OCI-LY1 (cell line): ENCODE measurements around the gene PTPDC1.

ENCODE experiments used
- H2AFZ ChIP-seq: fragments of 200-600 bp; sonication (generic), shearing (Covaris generic); 2 replicates; pipeline ENCODE4 v1.6.0; 2014; ENCODE audit warnings: antibody characterized with exemption, mild to moderate bottlenecking, low read length
- H3F3A ChIP-seq: fragments of 200-600 bp; sonication (generic), shearing (Covaris generic); 2 replicates; pipeline ENCODE4 v1.6.0; 2014; ENCODE audit warnings: mild to moderate bottlenecking, antibody characterized with exemption, low read length, moderate library complexity; ENCODE audit not compliant: insufficient read depth
- H3K27ac ChIP-seq: fragments of 200-600 bp; sonication (generic); 2 replicates; pipeline ENCODE4 v1.5.1; 2014; ENCODE audit warnings: low read length, mixed run types, mild to moderate bottlenecking, low read depth; ENCODE audit not compliant: poor library complexity, severe bottlenecking
- H3K27me3 ChIP-seq: fragments of 200-600 bp; sonication (generic); 2 replicates; pipeline ENCODE4 v1.6.0; 2014; ENCODE audit warnings: antibody characterized with exemption, mild to moderate bottlenecking, low read length, moderate library complexity; ENCODE audit not compliant: insufficient read depth
- H3K36me3 ChIP-seq: fragments of 200-600 bp; sonication (generic); 2 replicates; pipeline ENCODE4 v1.6.1; 2014; ENCODE audit warnings: mild to moderate bottlenecking, antibody characterized with exemption, low read length, moderate library complexity, mixed read lengths; ENCODE audit not compliant: insufficient read depth
- H3K4me1 ChIP-seq: fragments of 200-600 bp; sonication (generic); 2 replicates; pipeline ENCODE4 v1.5.1; 2014; ENCODE audit warnings: mild to moderate bottlenecking, low read length, moderate library complexity; ENCODE audit not compliant: insufficient read depth, severe bottlenecking
- H3K4me2 ChIP-seq: fragments of 200-600 bp; sonication (generic), shearing (Covaris generic); 2 replicates; pipeline ENCODE4 v1.6.1; 2014; ENCODE audit warnings: low read length
- H3K4me3 ChIP-seq: fragments of 200-600 bp; sonication (generic); 2 replicates; pipeline ENCODE4 v1.5.1; 2014; ENCODE audit warnings: low read length, low read depth, mild to moderate bottlenecking, mixed read lengths; ENCODE audit not compliant: poor library complexity, severe bottlenecking
- H3K79me2 ChIP-seq: fragments of 200-600 bp; shearing (Covaris generic); 2 replicates; pipeline ENCODE4 v1.6.1; 2016; ENCODE audit warnings: mixed run types, low read length, mixed read lengths; ENCODE audit not compliant: insufficient read depth
- H3K9ac ChIP-seq: fragments of 200-600 bp; sonication (generic), shearing (Covaris generic); 2 replicates; pipeline ENCODE4 v1.6.1; 2014; ENCODE audit warnings: mild to moderate bottlenecking, low read length, mixed read lengths
- H3K9me2 ChIP-seq: fragments of 200-600 bp; sonication (generic), shearing (Covaris generic); 2 replicates; pipeline ENCODE4 v1.6.1; 2014; ENCODE audit warnings: low read depth, mild to moderate bottlenecking, low read length, mixed read lengths
- H3K9me3 ChIP-seq: fragments of 200-600 bp; shearing (Covaris generic); 2 replicates; pipeline ENCODE4 v1.6.1; 2014; ENCODE audit warnings: low read length, mixed read lengths
- H4K20me1 ChIP-seq: fragments of 200-600 bp; sonication (generic), shearing (Covaris generic); 2 replicates; pipeline ENCODE4 v1.6.0; 2016; ENCODE audit warnings: mild to moderate bottlenecking, low read length; ENCODE audit not compliant: insufficient read depth
- EZH2 ChIP-seq: fragments of 200-600 bp; sonication (generic), shearing (Covaris generic); IDR thresholded peaks from 2 replicates; pipeline ENCODE4 v1.8.0; 2017; ENCODE audit warnings: borderline replicate concordance, mixed run types, mild to moderate bottlenecking, antibody characterized with exemption, low read length, moderate library complexity, mixed read lengths
- TF ChIP-seq, protein P1 (sequence below): fragments of 200-600 bp; sonication (generic), shearing (Covaris generic); IDR thresholded peaks from 2 replicates; pipeline ENCODE4 v1.5.1; 2017; ENCODE audit warnings: mild to moderate bottlenecking, antibody characterized with exemption, low read length, moderate library complexity, mixed read lengths

PTPDC1 gene

DNA sequence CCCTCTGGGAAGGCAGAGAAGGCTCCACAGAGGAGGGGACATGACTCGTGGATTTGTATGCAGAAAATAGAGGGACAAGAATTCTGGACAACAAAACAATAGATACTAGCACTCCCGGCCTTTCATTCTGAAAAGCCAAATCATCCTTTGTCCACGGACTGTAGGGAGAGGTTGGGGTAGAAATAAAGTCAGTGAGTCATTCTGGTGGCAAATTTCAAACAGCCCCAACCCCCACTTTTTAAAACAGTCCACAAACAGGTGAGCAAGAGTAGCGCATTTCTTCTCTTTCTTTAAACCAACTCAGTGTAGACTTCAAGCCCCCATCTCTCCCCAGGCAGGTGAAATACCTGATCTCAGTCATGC, 56.1 kb downstream of the PTPDC1 start:
- Histone ChIP-seq H3K4me3 (no peak overlapping the region), H3K27me3 (no peaks in the 10 kb centered on the region), H3K4me2 (no peak overlapping the region), H3K9me2 (no peaks in the 10 kb centered on the region), H3F3A (no peaks in the 10 kb centered on the region), H2AFZ (no peak overlapping the region), H3K4me1 (no peaks in the 10 kb centered on the region), H3K36me3 (no peaks in the 10 kb centered on the region), H3K9me3 (no peaks in the 10 kb centered on the region), H3K27ac (no peak overlapping the region), H3K79me2 (no peaks in the 10 kb centered on the region), H4K20me1 (no peaks in the 10 kb centered on the region), H3K9ac (no peak overlapping the region)
- TF ChIP-seq, protein P1, sequence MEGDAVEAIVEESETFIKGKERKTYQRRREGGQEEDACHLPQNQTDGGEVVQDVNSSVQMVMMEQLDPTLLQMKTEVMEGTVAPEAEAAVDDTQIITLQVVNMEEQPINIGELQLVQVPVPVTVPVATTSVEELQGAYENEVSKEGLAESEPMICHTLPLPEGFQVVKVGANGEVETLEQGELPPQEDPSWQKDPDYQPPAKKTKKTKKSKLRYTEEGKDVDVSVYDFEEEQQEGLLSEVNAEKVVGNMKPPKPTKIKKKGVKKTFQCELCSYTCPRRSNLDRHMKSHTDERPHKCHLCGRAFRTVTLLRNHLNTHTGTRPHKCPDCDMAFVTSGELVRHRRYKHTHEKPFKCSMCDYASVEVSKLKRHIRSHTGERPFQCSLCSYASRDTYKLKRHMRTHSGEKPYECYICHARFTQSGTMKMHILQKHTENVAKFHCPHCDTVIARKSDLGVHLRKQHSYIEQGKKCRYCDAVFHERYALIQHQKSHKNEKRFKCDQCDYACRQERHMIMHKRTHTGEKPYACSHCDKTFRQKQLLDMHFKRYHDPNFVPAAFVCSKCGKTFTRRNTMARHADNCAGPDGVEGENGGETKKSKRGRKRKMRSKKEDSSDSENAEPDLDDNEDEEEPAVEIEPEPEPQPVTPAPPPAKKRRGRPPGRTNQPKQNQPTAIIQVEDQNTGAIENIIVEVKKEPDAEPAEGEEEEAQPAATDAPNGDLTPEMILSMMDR = no peak

DNA sequence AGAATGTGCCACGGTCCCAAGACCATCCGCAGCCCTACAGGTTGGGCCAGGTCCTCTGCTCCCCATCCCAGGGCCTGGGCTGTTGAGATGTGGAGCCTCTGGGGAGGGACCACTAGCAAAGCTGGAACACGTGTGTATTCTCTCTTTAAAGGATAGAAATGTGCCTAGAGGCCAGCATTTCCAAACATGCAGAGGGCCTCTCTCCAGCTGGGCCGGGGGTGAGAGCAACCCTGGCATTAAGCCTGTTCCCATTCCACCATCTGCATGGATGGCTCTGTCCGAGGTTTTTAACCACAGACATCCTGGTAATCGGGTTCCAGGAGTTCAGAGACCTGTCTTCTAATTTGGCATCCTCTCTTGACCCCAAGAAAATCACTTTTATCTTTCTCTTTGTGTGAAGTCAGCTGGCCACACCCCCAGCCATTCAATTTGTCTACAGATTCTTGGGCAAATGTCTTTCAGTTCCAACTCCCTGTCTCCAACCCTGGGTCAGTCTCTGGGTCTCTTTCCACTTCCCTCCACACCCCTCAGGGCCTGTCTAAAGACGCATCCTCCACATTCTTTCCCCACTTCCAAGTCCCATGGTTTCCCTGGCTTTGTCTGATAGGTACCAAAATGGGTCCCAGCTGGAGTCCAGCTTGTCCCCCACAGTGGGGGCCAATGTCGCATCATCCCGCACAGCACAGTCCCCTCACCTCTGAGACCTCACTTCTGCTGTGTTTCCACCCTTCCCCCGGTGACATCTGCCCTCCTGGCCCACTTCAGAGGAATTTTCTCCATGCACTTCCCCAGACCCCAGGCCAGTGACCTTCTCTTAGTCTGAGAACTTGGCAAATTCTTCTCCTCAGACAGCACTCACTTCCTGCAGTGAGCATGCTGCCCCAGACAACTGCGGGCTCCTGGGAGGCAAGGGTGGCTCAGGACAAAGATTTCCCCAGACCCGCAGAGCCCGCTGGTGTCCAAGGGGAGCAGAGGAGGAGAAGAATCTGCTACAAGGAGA, 56.8 kb downstream of the PTPDC1 start:
- Histone ChIP-seq H3K36me3 (no peaks in the 10 kb centered on the region), H3K27ac (no peak overlapping the region), H3K79me2 (no peaks in the 10 kb centered on the region), H3K27me3 (no peaks in the 10 kb centered on the region), H3K4me3 (no peak overlapping the region), H3K9ac (no peak overlapping the region), H3K4me2 (no peak overlapping the region), H3F3A (no peaks in the 10 kb centered on the region), H3K9me2 (no peaks in the 10 kb centered on the region), H3K4me1 (no peaks in the 10 kb centered on the region), H2AFZ (no peak overlapping the region), H3K9me3 (no peaks in the 10 kb centered on the region), H4K20me1 (no peaks in the 10 kb centered on the region)
- no peak for TF ChIP-seq EZH2
- TF ChIP-seq, protein P1 = no peak

DNA sequence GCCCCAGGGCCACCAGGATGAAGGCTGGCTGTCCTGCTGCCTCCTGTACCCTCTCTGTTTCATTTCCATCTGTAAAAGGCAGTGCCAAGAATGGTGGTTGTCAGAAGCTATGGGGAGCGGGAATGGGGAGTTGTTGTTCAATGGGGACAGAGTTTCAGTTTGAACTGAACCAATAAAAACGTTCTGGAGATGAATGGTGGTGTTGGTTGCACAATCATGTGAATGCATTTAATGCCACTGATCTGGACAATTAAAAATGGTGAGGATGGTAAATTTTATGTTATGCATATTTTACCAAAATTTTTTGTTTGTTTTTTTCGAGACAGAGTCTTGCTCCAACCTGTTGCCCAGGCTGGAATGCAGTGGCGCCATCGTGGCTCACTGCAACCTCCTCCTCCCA, 58.1 kb downstream of the PTPDC1 start:
- H4K20me1 ChIP-seq = no peaks in the 10 kb centered on the region
- no peaks in the 10 kb centered on the region for H3K27me3 ChIP-seq
- no peak overlapping the region for H3K4me2 ChIP-seq
- no peak overlapping the region for H3K27ac ChIP-seq
- H3K4me1 ChIP-seq = no peaks in the 10 kb centered on the region
- no peak overlapping the region for H3K4me3 ChIP-seq
- TF ChIP-seq EZH2 = no peak
- TF ChIP-seq, protein P1 = no peak
- H2AFZ ChIP-seq = no peak overlapping the region
- no peak overlapping the region for H3K9ac ChIP-seq
- no peaks in the 10 kb centered on the region for H3K79me2 ChIP-seq
- no peaks in the 10 kb centered on the region for H3K36me3 ChIP-seq
- H3K9me3 ChIP-seq = no peaks in the 10 kb centered on the region
- no peaks in the 10 kb centered on the region for H3K9me2 ChIP-seq
- H3F3A ChIP-seq = no peaks in the 10 kb centered on the region
